C4-2B (cell line): ENCODE data around the gene RC3H1.

ENCODE experiments used
- ZFX ChIP-seq: fragments of 450-650 bp; IDR thresholded peaks from 2 replicates; pipeline ENCODE4 v1.6.1; 2017
- TF ChIP-seq, protein P1 (sequence below): fragments of 450-650 bp; conservative IDR thresholded peaks from 2 replicates; pipeline ENCODE4 v1.5.1; 2017; ENCODE audit warnings: mild to moderate bottlenecking

DNA sequence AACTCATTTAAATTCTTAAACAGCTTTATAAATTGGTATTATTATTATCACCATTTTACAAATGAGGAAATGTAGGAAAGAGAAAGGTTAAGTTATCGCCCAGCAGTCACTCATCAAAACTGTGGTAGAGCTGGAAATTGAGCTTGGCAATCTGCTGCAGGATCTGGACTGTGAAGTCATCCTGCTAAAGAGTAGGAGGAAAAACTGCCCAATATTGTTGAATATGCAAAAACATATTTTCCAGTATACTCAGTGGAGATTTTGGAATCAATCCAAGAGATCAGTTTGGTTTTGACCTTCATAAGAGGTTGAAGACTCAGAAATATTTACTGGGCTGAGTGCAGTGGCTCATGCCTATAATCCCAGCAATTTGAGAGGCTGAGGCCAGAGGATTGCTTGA lies 16.9 kb upstream of the RC3H1 start:
- TF ChIP-seq, protein P1, sequence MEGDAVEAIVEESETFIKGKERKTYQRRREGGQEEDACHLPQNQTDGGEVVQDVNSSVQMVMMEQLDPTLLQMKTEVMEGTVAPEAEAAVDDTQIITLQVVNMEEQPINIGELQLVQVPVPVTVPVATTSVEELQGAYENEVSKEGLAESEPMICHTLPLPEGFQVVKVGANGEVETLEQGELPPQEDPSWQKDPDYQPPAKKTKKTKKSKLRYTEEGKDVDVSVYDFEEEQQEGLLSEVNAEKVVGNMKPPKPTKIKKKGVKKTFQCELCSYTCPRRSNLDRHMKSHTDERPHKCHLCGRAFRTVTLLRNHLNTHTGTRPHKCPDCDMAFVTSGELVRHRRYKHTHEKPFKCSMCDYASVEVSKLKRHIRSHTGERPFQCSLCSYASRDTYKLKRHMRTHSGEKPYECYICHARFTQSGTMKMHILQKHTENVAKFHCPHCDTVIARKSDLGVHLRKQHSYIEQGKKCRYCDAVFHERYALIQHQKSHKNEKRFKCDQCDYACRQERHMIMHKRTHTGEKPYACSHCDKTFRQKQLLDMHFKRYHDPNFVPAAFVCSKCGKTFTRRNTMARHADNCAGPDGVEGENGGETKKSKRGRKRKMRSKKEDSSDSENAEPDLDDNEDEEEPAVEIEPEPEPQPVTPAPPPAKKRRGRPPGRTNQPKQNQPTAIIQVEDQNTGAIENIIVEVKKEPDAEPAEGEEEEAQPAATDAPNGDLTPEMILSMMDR, result no peak
- no peak for TF ChIP-seq ZFX
